RKO (cell line): ENCODE data around the gene SRXN1.

Experiments
- DNase-seq: peaks from one replicate; pipeline ENCODE4 v3.0.0-alpha.2; 2016; ENCODE audit warnings: low spot score

Gene SRXN1

DNA sequence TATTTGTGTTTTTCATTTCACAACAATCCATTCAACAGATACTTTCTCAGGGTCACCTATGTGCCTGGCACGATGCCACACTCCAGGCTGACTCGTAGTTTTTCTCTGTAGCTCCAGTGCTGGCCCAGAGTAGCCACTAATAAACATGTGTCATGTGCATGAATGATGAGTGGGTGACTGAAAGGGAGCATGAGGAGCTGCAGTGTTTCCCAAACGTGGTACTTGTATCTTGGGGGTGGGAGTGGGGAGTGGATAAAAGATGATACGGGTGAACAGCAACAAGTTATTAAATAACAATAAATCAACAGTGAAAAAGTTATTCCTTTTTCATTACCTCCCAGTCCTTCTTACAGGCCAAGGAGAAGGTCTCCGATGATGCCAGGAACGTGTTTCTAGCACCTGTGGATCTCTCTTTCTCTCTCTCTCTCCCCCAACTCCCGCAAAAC, 17.1 kb downstream of the SRXN1 start:
- peak; percentile 46 for DNase-seq

DNA sequence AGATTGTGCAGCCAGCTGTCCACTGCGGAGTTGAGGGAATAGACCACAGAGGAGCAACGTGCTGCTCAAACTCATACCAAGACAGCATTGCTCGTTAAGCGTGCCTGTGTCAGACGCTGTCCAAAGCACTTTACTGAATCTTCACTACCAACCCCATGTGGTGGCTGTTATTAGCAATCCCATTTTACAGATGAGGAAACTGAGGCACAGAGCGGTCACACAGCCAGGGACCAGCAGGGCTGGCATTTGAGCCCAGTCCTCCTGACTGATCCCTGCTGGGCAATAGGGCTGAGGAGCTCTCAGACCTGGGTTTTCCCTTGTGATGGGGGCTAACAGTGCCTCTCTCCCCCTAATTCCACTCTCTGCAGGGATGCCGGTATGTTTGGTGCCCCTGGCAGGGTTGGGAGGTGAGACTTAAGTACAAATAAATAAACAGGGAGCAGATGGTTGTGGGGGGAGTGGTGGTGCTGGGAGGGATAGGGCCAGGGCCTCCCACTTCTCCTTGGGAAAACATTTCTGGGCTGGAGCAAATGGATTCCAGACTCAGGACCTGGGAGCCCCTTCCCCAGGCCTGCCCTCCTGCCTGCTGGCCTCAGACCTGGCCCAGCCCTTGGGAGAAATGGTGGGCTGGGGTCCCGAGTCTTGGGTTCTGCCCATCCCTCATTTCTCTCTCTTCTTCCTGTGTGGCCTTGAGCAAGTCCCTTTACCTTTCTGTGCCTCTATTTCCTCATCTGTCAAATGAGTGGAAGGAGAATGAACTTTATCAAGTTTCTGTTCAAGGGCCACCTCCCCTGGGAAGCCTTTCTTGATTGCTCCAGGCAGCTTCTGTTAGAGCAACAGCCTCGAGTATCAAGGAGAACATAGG, 17.7 kb downstream of the SRXN1 start:
- DNase-seq, result no peak

DNA sequence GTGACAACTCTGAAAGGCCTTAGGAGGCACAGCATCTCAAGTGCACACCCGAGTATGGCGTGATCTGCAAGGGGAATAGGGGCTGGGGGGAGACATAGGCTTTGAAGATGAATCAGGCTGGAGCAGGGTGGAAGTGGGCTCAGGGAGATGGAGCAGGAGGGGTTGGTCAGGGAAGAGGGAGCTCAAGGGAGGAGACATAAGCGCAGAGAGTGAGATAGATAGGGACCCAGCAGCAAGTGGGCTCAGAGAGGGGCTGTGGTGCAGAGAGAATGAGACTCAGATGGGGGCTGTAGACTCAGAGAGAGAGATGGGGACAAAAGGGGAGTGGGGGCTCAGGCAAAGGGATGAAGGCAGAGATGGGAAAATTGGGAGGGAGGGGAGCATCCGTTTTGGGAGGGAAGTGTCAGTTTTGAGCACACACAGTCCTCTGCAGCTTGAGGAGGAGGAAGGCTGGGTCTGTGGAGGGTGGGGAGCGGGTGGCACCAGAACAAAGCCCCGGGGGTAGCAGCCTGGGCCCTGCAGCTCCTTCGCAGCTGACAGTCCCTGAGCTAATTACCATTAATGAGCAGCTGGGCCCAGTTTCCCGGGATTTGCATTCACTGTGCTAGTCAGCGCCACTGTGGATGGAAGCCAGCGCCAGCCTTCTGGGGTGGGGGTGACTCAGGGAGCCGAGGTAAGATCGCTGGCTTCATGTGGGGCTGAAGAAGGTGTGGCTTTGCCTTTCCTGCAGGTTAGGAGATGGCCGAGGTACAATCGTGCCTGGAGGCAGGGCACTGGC, 18.7 kb downstream of the SRXN1 start:
- DNase-seq, result no peak

DNA sequence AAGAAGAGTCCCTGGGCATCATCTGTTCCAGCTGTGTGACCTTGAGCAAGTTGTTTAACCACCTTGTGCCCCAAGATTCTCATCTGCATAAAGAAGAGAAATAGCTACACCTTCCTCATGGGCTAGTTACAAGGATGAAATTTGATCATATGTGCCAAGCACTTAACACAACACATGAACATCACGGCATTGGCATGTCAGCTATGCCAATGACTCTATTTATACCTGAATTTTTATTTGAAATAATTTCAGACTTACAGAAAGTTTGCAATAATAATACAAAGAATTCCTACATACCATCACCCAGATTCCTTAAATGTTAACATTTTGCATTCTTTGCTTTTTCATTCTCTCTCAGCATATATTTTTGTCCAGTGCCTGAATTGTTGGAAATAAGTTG, 21.9 kb downstream of the SRXN1 start:
- no peak for DNase-seq

DNA sequence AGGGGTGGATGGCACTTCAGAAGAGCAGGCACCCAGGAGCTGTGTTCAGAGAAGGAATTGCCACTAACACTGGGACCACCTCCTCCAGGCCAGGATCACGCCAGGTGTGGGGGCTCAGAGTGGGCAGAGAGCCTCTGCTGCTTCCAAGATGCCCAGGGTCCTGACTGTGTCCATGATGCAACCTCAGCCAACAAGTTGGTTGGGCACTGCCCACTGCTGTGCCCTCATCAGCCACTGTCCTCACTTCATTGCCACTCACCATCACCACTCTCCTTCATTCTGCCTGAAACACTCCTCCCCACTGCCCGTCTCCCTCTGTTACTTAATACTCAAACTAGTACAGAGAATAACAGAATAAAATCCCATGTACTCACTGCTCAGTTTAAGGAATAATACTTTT, 26.4 kb downstream of the SRXN1 start:
- DNase-seq, result no peak

DNA sequence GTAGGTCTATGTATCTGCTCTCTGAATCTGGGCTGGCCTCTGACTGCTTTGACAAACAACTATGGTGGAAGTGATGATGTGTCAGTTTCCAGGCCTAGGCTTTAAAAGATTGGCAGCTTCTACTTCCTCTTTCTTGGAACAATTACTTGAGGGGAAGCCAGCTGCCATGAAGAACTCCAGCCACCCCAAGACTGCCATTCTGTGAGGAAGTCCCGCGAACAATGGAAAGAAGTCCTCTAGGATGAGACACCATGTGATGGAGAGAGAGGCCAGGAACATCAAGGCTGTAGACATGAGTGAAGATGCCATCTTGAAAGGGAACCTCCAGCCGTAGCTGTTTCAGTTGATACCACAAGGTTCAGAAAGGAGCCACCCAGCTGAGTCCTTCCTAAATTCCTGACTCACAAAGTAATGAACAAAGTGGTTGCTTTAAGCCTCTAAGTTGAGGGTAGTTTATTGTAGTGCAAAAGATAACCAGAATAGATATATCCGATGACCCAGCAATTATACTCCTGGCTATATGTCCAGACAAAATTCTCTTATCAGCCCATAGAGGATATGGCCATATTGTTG, 27.6 kb downstream of the SRXN1 start:
- DNase-seq, result no peak

GRCh38 chr20:623704-624103, 29.3 kb downstream of the SRXN1 start:
- no peak for DNase-seq

- DNase-seq, result no peak
Measured at GRCh38 chr20:623021-623420, 30.0 kb downstream of the SRXN1 start.

DNA sequence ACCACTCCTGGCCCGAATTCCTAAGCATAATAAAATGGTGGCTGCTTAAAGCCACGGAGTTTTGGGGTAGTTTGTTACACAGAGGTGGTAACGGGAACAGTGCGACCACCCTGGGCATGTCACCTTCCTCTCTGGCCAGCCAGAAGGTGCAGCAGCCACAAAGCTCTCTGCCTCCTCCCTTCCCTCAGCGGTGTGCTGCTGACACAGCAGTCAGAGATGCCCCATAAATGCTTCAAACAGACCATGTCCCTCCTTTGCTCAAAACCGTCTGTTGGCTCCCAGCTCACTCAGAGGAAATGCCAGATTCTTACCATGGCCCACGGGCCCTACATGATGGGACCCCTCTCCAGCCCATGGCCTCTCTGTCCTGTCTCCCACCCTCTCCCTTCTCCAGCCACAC, 30.8 kb downstream of the SRXN1 start:
- DNase-seq, result no peak

DNA sequence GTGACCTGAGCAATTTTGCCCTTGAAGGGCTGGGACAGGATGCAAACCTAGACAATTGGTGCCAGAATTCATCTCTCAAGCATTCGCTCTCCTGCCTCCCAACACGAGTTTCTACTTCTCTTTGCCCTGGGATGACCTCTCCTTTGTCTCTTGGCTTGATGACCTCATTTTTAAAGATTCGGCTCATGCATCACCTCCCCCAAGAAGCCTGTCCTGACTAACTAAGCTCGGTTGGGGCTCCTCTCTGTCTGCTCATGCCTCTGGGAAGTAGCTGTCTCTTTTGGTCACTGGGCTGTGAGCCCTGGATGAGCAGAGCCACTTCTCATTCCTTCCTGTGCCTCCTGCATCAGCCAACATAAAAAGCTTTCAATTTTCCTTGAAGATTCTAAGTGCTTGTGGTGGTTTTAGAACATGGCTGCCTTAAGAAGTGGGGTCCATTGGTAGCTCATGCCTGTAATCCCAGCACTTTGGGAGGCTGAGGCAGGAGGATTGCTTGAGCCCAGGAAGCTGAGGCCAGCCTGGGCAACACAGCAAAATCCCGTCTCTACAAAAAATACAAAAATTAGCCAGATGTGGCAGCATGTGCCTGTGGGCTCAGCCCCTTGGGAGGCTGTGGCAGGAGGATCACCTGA, 31.8 kb downstream of the SRXN1 start:
- DNase-seq, result peak; percentile 42

GRCh38 chr20:620246-620645, 32.8 kb downstream of the SRXN1 start:
- no peak for DNase-seq

DNA sequence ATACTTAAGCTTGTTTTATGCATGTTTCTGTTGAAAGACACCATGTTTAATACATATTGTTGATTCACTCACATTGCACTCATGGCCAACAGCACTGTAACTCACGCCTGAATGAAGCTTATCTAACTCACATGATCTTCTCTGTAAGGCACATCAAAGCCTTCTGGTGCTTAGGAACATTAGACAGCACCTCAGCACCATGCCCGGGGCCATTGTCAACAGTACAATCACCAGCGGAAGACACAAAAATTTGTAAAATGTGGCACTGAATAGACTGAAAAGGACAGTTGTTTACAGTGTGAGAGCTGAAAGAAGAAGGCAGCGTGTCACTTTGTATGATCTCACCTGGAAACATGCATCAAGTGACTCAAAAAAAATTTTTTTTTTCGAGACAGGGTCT, 34.0 kb downstream of the SRXN1 start:
- DNase-seq, result no peak

GRCh38 chr20:617934-618690, 34.9 kb downstream of the SRXN1 start:
- DNase-seq, result no peak

GRCh38 chr20:615514-615913, 37.5 kb downstream of the SRXN1 start:
- no peak for DNase-seq

- no peak for DNase-seq
Measured at GRCh38 chr20:611843-612185, 41.2 kb downstream of the SRXN1 start.

DNA sequence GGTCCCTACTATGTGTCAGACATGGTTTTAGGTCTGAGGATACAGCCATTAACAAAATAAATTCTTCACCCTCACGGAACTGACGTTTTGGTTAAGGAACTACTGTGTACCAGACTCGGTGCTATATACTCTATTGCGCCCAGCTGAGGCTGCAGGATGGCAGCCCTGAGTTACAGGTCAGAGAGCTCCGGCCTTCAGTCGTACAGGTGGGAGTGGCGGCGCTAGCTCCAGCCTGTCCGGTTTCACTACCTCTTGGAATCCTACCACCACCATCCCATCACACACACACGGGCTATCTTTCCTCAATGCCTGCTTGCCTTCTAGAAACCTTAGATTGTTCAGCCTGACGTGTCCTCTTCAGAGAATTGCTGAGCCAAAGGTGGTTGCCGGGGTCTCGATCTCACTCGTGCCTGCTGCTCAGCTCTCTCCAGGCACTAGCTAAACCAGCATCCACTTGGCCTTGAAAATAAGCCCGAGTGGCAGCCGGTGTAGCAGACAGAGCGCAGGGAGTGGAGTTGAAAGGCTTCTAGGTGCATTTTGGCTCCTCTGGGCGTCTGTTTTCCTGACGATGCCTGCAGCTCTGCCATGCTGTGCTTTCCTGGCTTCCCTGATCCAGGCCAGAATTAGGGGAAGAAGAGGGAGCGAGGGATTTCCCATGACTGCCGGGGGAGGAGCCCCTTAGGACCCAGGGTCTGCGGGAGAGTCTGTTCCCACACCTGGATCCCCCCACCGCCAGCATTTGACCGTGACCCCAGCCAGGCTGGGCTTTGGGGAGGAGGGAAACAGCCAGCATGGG, 41.8 kb downstream of the SRXN1 start:
- no peak for DNase-seq

DNA sequence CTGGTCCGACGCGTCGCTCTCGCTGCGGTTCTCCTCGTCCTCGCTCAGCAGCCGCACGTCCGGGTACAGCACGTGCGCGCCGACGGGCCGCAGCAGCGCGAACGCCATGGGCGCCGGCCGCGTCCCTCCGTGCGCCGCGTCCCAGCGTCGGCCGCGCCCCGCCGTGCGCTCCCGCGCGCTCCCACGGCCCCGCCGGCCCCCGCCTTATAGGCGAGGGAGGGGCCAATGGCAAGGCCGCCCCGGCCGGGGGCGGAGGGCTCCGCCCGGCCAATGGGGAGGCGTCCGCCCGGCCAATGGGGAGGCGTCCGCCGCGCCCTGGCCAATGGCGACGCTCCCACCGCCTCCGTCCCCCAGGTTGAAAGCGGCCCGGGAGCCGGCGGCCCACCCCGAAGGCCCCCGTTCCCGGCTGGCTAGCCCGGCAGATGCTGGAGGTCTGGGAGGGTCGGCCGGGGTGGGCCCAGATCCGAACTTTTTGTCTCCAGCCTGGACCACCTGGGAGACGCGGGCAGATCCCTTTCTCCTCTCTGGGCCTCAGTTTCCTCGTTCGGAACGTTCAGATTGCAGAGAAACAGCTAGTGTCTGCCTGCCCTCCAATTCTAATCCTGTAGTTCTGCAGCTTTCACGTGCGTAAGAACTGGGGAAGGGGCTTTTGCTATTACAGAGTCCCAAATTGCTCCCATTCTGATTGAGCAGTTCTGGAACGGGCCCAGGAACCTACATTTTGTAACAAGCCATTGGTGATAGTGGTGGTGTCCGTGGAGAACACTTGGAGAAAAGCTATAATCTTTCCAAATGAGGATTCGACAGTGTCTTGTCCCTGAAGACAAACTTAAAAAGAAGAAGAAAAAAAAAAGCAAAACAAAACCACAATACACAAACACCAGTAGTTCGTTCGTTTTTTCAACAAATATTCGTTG, 42.6 kb downstream of the SRXN1 start, which contains the start of gene TCF15:
Gene TCF15, minus strand, starts transcription at position 180 of the 917 bp plus-strand sequence. Its CDS starts 72 bp downstream, at position 108.
- no peak for DNase-seq

- no peak for DNase-seq
Measured at GRCh38 chr20:609371-609964, 43.5 kb downstream of the SRXN1 start.

DNA sequence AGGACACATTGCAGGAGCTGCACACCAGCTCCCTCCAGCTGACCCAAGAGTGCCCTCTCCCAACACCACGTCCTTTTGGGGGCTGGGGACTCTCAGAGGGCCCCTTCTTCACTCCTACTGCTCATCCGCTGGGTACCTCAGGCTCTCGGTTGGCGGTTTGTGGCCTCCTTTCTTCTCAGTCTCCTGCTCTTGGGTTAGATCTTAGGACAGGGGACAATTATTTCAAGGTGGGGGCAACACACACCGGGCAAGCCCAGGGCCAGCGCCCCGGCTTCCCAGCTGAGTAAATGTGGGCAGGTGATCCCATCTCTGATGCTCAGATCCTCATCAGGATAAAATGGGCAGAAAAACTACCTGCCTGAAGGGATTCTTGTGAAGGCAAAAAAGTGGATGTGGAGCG, 44.0 kb downstream of the SRXN1 start:
- no peak for DNase-seq
